GM18951 (cell line): ENCODE data around the gene SRBD1.

ENCODE experiments used
- POLR2A ChIP-seq: IDR thresholded peaks from 4 replicates; pipeline ENCODE4 v1.6.1; 2011; ENCODE audit warnings: mild to moderate bottlenecking; ENCODE audit not compliant: insufficient read length, insufficient read depth; ENCODE audit errors: extremely low read depth
- in situ Hi-C: fragments of 300-500 bp; cut with MboI; formaldehyde crosslinking; loops from one replicate; pipeline ENCODE4 v1.12.0; 2022; ENCODE audit warnings: low sequenced_read_pairs, mixed read lengths, inconsistent platforms; ENCODE audit not compliant: unreplicated experiment

The SRBD1 gene

GRCh38 chr2:45344071-45344470 is 267.0 kb downstream of the SRBD1 start:
- TF ChIP-seq POLR2A: no peak
- in situ Hi-C loops: no loop called here

- TF ChIP-seq POLR2A: no peak
- in situ Hi-C loops: no loop called here
Observed at GRCh38 chr2:45343251-45344017, 267.6 kb downstream of the SRBD1 start.

- TF ChIP-seq POLR2A: no peak
- in situ Hi-C loops: no loop called here
Observed at GRCh38 chr2:45340318-45340717, 270.7 kb downstream of the SRBD1 start.

- in situ Hi-C loops: no loop called here
Observed at GRCh38 chr2:45339253-45339652, 271.8 kb downstream of the SRBD1 start.

More at GRCh38 chr2:45339253-45339652, 271.8 kb downstream of the SRBD1 start:
- no peak for TF ChIP-seq POLR2A
